ENCODE measurements around the gene POU2F1. TPM values are rescaled to one million over a fixed set of nuclear protein-coding genes. Genes with fewer than 3 reads are reported as not detected.

The POU2F1 gene
- total RNA-seq, 2 experiments from 2014 or later, result 18.7 to 52.3 TPM

DNA sequence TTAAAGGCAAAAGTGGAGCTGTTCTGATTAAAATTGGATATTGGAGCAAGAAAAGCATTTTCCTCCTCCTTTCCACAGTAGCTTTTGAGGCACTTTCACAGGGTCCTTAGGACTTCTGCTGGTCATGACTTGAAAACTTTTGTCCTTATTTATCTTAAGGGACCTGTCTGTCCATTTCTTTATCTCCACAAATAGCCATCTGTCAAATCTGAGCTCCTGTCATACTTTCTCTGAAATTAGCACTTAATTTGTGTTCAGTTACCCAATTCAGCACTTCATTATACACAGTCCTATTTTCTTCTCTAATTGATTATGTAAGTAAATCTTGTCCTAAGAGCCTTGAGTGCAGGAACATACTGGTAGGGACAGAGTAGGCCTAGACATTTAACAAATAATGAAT is 9.8 kb downstream of the POU2F1 start:
- intact Hi-C loops (cut with micrococcal nuclease; ENCODE audit: unreplicated experiment), result loop anchor here (10.0 kb wide), 1 partner anchor 56 kb away; no protein-coding TSS in a partner anchor
- no peak overlapping the region for H2AFZ ChIP-seq (ENCODE audit: low read length)
- no TSS peak for BruUV-seq (replicated peaks)
- peaks cover 7% of the 10 kb centered on the region for H3K4me1 ChIP-seq (ENCODE audit: insufficient read depth, low read length, poor library complexity, severe bottlenecking)
- no peaks in the 10 kb centered on the region for H3K79me2 ChIP-seq (ENCODE audit: insufficient read depth, low read depth, low read length)
- ChIA-PET CTCF (ENCODE audit: unreplicated experiment) (no interaction called here), POLR2A (interaction anchor here (0.6 to 2.2 kb wide), 4 partner anchors 8 to 330 kb away, joined by 3 to 10 read pairs (median 3); no protein-coding TSS in a partner anchor)
- no peaks in the 10 kb centered on the region for H4K20me1 ChIP-seq (ENCODE audit: insufficient read depth, low read length)
- H3K9me2 ChIP-seq (ENCODE audit: insufficient read depth, low read length), result no peaks in the 10 kb centered on the region
- no peak overlapping the region for H3K27ac ChIP-seq (ENCODE audit: low read depth, low read length, poor library complexity, severe bottlenecking)
- DNase-seq (ENCODE audit: low spot score), result no peak
- no peak overlapping the region for H3K4me2 ChIP-seq (ENCODE audit: low read length)
- TF ChIP-seq EZH2phosphoT487 (IDR thresholded peaks at IDR 0.05; ENCODE audit: borderline replicate concordance, low read depth, low read length), result no peak
- TF ChIP-seq, protein P1, sequence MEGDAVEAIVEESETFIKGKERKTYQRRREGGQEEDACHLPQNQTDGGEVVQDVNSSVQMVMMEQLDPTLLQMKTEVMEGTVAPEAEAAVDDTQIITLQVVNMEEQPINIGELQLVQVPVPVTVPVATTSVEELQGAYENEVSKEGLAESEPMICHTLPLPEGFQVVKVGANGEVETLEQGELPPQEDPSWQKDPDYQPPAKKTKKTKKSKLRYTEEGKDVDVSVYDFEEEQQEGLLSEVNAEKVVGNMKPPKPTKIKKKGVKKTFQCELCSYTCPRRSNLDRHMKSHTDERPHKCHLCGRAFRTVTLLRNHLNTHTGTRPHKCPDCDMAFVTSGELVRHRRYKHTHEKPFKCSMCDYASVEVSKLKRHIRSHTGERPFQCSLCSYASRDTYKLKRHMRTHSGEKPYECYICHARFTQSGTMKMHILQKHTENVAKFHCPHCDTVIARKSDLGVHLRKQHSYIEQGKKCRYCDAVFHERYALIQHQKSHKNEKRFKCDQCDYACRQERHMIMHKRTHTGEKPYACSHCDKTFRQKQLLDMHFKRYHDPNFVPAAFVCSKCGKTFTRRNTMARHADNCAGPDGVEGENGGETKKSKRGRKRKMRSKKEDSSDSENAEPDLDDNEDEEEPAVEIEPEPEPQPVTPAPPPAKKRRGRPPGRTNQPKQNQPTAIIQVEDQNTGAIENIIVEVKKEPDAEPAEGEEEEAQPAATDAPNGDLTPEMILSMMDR (conservative IDR thresholded peaks at IDR 0.05; ENCODE audit: low read length), result no peak
- H3K4me3 ChIP-seq (ENCODE audit: low read depth, low read length, poor library complexity, severe bottlenecking), result no peak overlapping the region
- H3K9me3 ChIP-seq (ENCODE audit: low read length), result no peaks in the 10 kb centered on the region
- H3K36me3 ChIP-seq (ENCODE audit: insufficient read depth, low read length), result no peaks in the 10 kb centered on the region

DNA sequence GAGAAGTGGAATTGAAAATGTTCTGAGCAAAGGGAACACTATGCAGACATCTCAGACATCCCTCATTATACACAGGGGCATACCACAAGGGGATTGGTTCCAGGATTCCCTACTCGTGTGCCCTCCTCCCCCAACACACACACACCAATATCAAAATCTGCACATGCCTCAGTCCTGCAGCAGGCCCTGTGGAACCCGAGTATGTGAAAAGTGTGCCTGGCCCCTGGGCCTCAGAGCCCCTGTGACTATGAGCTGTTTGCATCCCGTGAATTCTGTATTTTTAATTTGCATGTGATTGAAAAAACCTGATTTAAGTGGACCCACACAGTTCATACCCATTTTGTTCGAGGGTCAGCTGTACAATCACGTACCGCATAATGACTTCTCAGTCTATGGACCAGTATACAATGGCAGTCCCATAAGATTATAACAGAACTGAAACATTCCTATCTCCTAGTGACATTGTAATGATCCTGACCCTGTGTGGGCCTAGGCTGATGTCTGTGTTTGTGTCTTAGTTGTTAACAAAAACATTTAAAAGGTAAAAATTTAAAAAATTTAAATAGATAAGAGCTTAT is 11.3 kb downstream of the POU2F1 start:
- no peak for DNase-seq (ENCODE audit: low spot score)
- Histone ChIP-seq H3K36me3 (ENCODE audit: insufficient read depth, low read length) (no peaks in the 10 kb centered on the region), H2AFZ (ENCODE audit: low read length) (no peak overlapping the region), H3K4me2 (ENCODE audit: low read length) (no peak overlapping the region), H3K9me2 (ENCODE audit: insufficient read depth, low read length) (no peaks in the 10 kb centered on the region), H3K9me3 (ENCODE audit: low read length) (no peaks in the 10 kb centered on the region), H4K20me1 (ENCODE audit: insufficient read depth, low read length) (no peaks in the 10 kb centered on the region), H3K4me3 (ENCODE audit: low read depth, low read length, poor library complexity, severe bottlenecking) (no peak overlapping the region), H3K79me2 (ENCODE audit: insufficient read depth, low read depth, low read length) (no peaks in the 10 kb centered on the region), H3K27ac (ENCODE audit: low read depth, low read length, poor library complexity, severe bottlenecking) (no peak overlapping the region), H3K4me1 (ENCODE audit: insufficient read depth, low read length, poor library complexity, severe bottlenecking) (peaks cover 8% of the 10 kb centered on the region)
- CTCF ChIA-PET (ENCODE audit: unreplicated experiment), result no interaction called here
- no peak for TF ChIP-seq EZH2phosphoT487 (IDR thresholded peaks at IDR 0.05; ENCODE audit: borderline replicate concordance, low read depth, low read length)
- TF ChIP-seq, protein P1 (conservative IDR thresholded peaks at IDR 0.05; ENCODE audit: low read length), result no peak
- no TSS peak for BruUV-seq (replicated peaks)
- POLR2A ChIA-PET, result interaction anchor here (0.6 to 2.2 kb wide), 7 partner anchors 9 to 1523 kb away, joined by 3 to 17 read pairs (median 4); partner anchors contain the start of gene POU2F1
- intact Hi-C loops (cut with micrococcal nuclease; ENCODE audit: unreplicated experiment), result loop anchor here (10.0 kb wide), 1 partner anchor 57 kb away; no protein-coding TSS in a partner anchor

DNA sequence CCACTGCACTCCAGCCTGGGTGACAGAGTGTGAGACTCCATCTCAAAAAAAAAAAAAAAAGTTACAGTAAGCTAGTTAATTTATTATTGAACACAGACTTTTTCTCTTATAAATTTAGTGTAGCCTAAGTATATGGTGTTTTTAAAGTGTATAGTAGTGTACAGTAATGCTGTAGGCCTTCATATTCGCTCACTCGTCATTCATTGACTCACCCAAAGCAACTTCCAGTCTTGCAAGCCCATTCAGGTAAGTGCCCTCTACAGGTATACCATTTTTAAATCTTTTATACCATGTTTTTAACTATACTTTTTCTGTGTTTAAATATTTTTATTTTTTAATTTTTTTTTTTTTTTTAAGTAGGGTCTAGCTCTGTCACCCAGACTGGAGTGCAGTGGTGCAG is 12.1 kb downstream of the POU2F1 start:
- H3K36me3 ChIP-seq (ENCODE audit: insufficient read depth, low read length), result no peaks in the 10 kb centered on the region
- no peak overlapping the region for H3K27ac ChIP-seq (ENCODE audit: low read depth, low read length, poor library complexity, severe bottlenecking)
- ChIA-PET CTCF (ENCODE audit: unreplicated experiment) (no interaction called here), POLR2A (interaction anchor here (0.6 to 2.1 kb wide), 8 partner anchors 13 to 1524 kb away, joined by 3 to 17 read pairs (median 4); partner anchors contain the start of gene POU2F1)
- intact Hi-C loops (cut with micrococcal nuclease; ENCODE audit: unreplicated experiment), result loop anchor here (10.0 kb wide), 1 partner anchor 58 kb away; no protein-coding TSS in a partner anchor
- H3K9me2 ChIP-seq (ENCODE audit: insufficient read depth, low read length), result no peaks in the 10 kb centered on the region
- no peak for DNase-seq (ENCODE audit: low spot score)
- H2AFZ ChIP-seq (ENCODE audit: low read length), result no peak overlapping the region
- no TSS peak for BruUV-seq (replicated peaks)
- no peak overlapping the region for H3K4me3 ChIP-seq (ENCODE audit: low read depth, low read length, poor library complexity, severe bottlenecking)
- H4K20me1 ChIP-seq (ENCODE audit: insufficient read depth, low read length), result no peaks in the 10 kb centered on the region
- H3K4me2 ChIP-seq (ENCODE audit: low read length), result no peak overlapping the region
- no peaks in the 10 kb centered on the region for H3K9me3 ChIP-seq (ENCODE audit: low read length)
- H3K79me2 ChIP-seq (ENCODE audit: insufficient read depth, low read depth, low read length), result no peaks in the 10 kb centered on the region
- H3K4me1 ChIP-seq (ENCODE audit: insufficient read depth, low read length, poor library complexity, severe bottlenecking), result peaks cover 8% of the 10 kb centered on the region
- TF ChIP-seq EZH2phosphoT487 (IDR thresholded peaks at IDR 0.05; ENCODE audit: borderline replicate concordance, low read depth, low read length), result no peak
- TF ChIP-seq, protein P1 (conservative IDR thresholded peaks at IDR 0.05; ENCODE audit: low read length), result no peak
